Neural cell (in vitro differentiated cells): ENCODE results near the gene TRIO.

Source experiments
- CTCF ChIP-seq: fragments of 450-650 bp; IDR thresholded peaks from 2 replicates; pipeline ENCODE4 v1.5.1; 2014; ENCODE audit warnings: antibody characterized with exemption, mild to moderate bottlenecking, moderate library complexity; ENCODE audit not compliant: poor library complexity, severe bottlenecking
- EP300 ChIP-seq: fragments of 450-650 bp; conservative IDR thresholded peaks from 2 replicates; pipeline ENCODE4 v1.6.1; 2014; ENCODE audit warnings: antibody characterized with exemption, mild to moderate bottlenecking, moderate library complexity; ENCODE audit not compliant: poor library complexity, severe bottlenecking
- EZH2 ChIP-seq: fragments of 200-600, 300-800 bp; shearing (Covaris generic), sonication (generic); IDR thresholded peaks from 2 replicates; pipeline ENCODE4 v1.6.1; 2014; ENCODE audit warnings: antibody characterized with exemption, low read length, borderline replicate concordance, mild to moderate bottlenecking; ENCODE audit not compliant: insufficient read depth, poor library complexity, severe bottlenecking
- MXI1 ChIP-seq: fragments of 450-650 bp; conservative IDR thresholded peaks from 2 replicates; pipeline ENCODE4 v1.6.1; 2014; ENCODE audit warnings: antibody characterized with exemption, mild to moderate bottlenecking; ENCODE audit not compliant: poor library complexity, severe bottlenecking
- POLR2AphosphoS5 ChIP-seq: IDR thresholded peaks from 2 replicates; pipeline ENCODE4 v1.6.1; 2012
- RAD21 ChIP-seq: fragments of 450-650 bp; conservative IDR thresholded peaks from 2 replicates; pipeline ENCODE4 v1.6.1; 2014; ENCODE audit warnings: antibody characterized with exemption, mild to moderate bottlenecking, moderate library complexity
- REST ChIP-seq: IDR thresholded peaks from 2 replicates; pipeline ENCODE4 v1.6.1; 2012; ENCODE audit warnings: borderline replicate concordance
- SMC3 ChIP-seq: fragments of 450-650 bp; conservative IDR thresholded peaks from 2 replicates; pipeline ENCODE4 v1.6.1; 2014; ENCODE audit warnings: antibody characterized with exemption, mild to moderate bottlenecking, moderate library complexity; ENCODE audit not compliant: poor library complexity

- no peak for TF ChIP-seq CTCF
- no peak for TF ChIP-seq EZH2
- no peak for TF ChIP-seq RAD21
- TF ChIP-seq POLR2AphosphoS5: no peak
- no peak for TF ChIP-seq EP300
- TF ChIP-seq REST: no peak
- TF ChIP-seq SMC3: no peak
- TF ChIP-seq MXI1: no peak
Measured at GRCh38 chr5:14216902-14217301, 73.8 kb downstream of the TRIO start.
